Inflammatory macrophage (primary cell): ENCODE measurements around the gene FAM72A.
"Not testable (repeated sequence)": the region's sequence is repeated elsewhere in the genome, so short reads cannot be mapped to it uniquely, and the experiment has no call there.

ENCODE experiments used
- DNase-seq, 2 donors: peaks; one replicate each; pipeline ENCODE4 v3.0.0-alpha.2; 2020 to 2022

FAM72A gene

GRCh38 chr1:206167350-206168029 lies 35.1 kb downstream of the FAM72A start:
- DNase-seq = not testable (repeated sequence)

GRCh38 chr1:206145771-206146290 lies 56.8 kb downstream of the FAM72A start:
- DNase-seq = no peak

GRCh38 chr1:206144605-206145004 lies 58.0 kb downstream of the FAM72A start:
- no peak for DNase-seq

GRCh38 chr1:206143537-206144172 lies 59.0 kb downstream of the FAM72A start:
- no peak for DNase-seq

GRCh38 chr1:206142770-206143169 lies 59.9 kb downstream of the FAM72A start:
- DNase-seq = no peak

- DNase-seq = no peak
These were observed 60.6 kb downstream of the FAM72A start for GRCh38 chr1:206142011-206142410.

- no peak for DNase-seq
These were observed 66.4 kb downstream of the FAM72A start for GRCh38 chr1:206136241-206136640.
